GM12878 (cell line): ENCODE data around the gene SLC17A7. TPM values are rescaled to one million over a fixed set of nuclear protein-coding genes. Genes with fewer than 3 reads are reported as not detected.

Source experiments
- BRCA1 ChIP-seq: IDR thresholded peaks from 2 replicates; pipeline ENCODE4 v1.6.1; 2011; ENCODE audit warnings: low read depth, low read length, improper control_type of control experiment
- CREM ChIP-seq: IDR thresholded peaks from 2 replicates; pipeline ENCODE4 v1.6.1; 2014; ENCODE audit warnings: antibody characterized with exemption, low read depth
- CUX1 ChIP-seq: IDR thresholded peaks from 2 replicates; pipeline ENCODE4 v1.6.1; 2012; ENCODE audit warnings: improper control_type of control experiment, low read depth, low read length; ENCODE audit not compliant: insufficient replicate concordance
- HDAC2 ChIP-seq: fragments of 200-600 bp; sonication (generic); IDR thresholded peaks from 2 replicates; pipeline ENCODE4 v1.6.1; 2017
- HDAC6 ChIP-seq: fragments of 200-600 bp; sonication (generic); IDR thresholded peaks from one replicate; pipeline ENCODE4 v1.8.0; 2017; ENCODE audit warnings: antibody characterized with exemption; ENCODE audit not compliant: unreplicated experiment
- MXI1 ChIP-seq: fragments of 150-350 bp; IDR thresholded peaks from 2 replicates; pipeline ENCODE4 v1.6.1; 2011; ENCODE audit warnings: low read depth, mild to moderate bottlenecking, inconsistent platforms, low read length, improper control_type of control experiment
- MYB ChIP-seq: fragments of 150-350 bp; IDR thresholded peaks from 2 replicates; pipeline ENCODE4 v1.6.1; 2014; ENCODE audit warnings: mild to moderate bottlenecking, low read depth, low read length, borderline replicate concordance
- PAX5 ChIP-seq: IDR thresholded peaks from 2 replicates; pipeline ENCODE4 v1.6.1; 2011; ENCODE audit warnings: low read depth, low read length, borderline replicate concordance
- RBBP5 ChIP-seq: fragments of 200-600 bp; sonication (generic); conservative IDR thresholded peaks from 2 replicates; pipeline ENCODE4 v1.6.1; 2016
- RFX5 ChIP-seq: IDR thresholded peaks from 2 replicates; pipeline ENCODE4 v1.6.1; 2011; ENCODE audit warnings: low read depth, low read length, improper control_type of control experiment
- STAT1 ChIP-seq: fragments of 450-650 bp; conservative IDR thresholded peaks from 2 replicates; pipeline ENCODE4 v1.6.1; 2014; ENCODE audit warnings: antibody characterized with exemption, mild to moderate bottlenecking
- ZNF24 ChIP-seq: fragments of 450-650 bp; IDR thresholded peaks from 2 replicates; pipeline ENCODE4 v1.6.1; 2017; ENCODE audit warnings: antibody characterized with exemption, mild to moderate bottlenecking
- polyA plus RNA-seq, 11 experiments: library from polyadenylated mRNA; depleted of rRNA in 4 of 11; unstranded in 6 of 11; stranded (reverse) in 5 of 11; fragments of >200 nt; fragmentation: Nextera tagmentation in 4 of 11; fragmentation: Illumina TruSeq in 1 of 11; extraction: Ambion mirVana in 4 of 11; extraction: Trizol in 1 of 11; gene quantifications; 1 replicate in 1 of 11; 2 replicates in 10 of 11; pipeline versions ENCODE4 v1.2.1 to v1.2.3, GENCODE V29; 2011 to 2016; ENCODE audit warnings: inconsistent platforms in 2 of 11, missing spikeins in 2 of 11, low read depth in 1 of 11
- total RNA-seq, 4 experiments: library from RNA; depleted of rRNA in 3 of 4; stranded (reverse); fragments of >200 nt in 3 of 4; fragmentation: Illumina TruSeq in 1 of 4; extraction: Trizol in 1 of 4; gene quantifications; 2 replicates each; pipeline versions ENCODE4 v1.2.1 to v1.2.3, GENCODE V29; 2013 to 2021
- TF ChIP-seq, protein P1 (sequence below): fragments of 450-650 bp; IDR thresholded peaks from 2 replicates; pipeline ENCODE4 v1.6.1; 2018; ENCODE audit warnings: mild to moderate bottlenecking, low read depth, moderate library complexity; ENCODE audit not compliant: partially characterized antibody
- TF ChIP-seq, protein P2 (sequence below): IDR thresholded peaks from 2 replicates; pipeline ENCODE4 v1.6.1; 2012; ENCODE audit warnings: mild to moderate bottlenecking, low read depth, low read length
- TF ChIP-seq, protein P3 (sequence below): IDR thresholded peaks from 2 replicates; pipeline ENCODE4 v1.6.1; 2011; ENCODE audit warnings: borderline replicate concordance, low read depth, mild to moderate bottlenecking, moderate library complexity, mixed read lengths, low read length; ENCODE audit not compliant: insufficient read depth; ENCODE audit errors: extremely low read length

Gene SLC17A7
- total and polyA plus RNA-seq, 10 of the 15 experiments (the other 5 are each of a cell fraction or from before 2014, with no cell fraction given): 0.03 to 0.24 (median 0.06) TPM; not detected in 6

- peak; percentile 92 for TF ChIP-seq CREM
- no peak for TF ChIP-seq MYB
- TF ChIP-seq HDAC2: no peak
- TF ChIP-seq CUX1: no peak
- no peak for TF ChIP-seq RBBP5
- TF ChIP-seq, protein P1, sequence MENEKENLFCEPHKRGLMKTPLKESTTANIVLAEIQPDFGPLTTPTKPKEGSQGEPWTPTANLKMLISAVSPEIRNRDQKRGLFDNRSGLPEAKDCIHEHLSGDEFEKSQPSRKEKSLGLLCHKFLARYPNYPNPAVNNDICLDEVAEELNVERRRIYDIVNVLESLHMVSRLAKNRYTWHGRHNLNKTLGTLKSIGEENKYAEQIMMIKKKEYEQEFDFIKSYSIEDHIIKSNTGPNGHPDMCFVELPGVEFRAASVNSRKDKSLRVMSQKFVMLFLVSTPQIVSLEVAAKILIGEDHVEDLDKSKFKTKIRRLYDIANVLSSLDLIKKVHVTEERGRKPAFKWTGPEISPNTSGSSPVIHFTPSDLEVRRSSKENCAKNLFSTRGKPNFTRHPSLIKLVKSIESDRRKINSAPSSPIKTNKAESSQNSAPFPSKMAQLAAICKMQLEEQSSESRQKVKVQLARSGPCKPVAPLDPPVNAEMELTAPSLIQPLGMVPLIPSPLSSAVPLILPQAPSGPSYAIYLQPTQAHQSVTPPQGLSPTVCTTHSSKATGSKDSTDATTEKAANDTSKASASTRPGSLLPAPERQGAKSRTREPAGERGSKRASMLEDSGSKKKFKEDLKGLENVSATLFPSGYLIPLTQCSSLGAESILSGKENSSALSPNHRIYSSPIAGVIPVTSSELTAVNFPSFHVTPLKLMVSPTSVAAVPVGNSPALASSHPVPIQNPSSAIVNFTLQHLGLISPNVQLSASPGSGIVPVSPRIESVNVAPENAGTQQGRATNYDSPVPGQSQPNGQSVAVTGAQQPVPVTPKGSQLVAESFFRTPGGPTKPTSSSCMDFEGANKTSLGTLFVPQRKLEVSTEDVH: no peak
- no peak for TF ChIP-seq STAT1
- TF ChIP-seq MXI1: no peak
- TF ChIP-seq, protein P2, sequence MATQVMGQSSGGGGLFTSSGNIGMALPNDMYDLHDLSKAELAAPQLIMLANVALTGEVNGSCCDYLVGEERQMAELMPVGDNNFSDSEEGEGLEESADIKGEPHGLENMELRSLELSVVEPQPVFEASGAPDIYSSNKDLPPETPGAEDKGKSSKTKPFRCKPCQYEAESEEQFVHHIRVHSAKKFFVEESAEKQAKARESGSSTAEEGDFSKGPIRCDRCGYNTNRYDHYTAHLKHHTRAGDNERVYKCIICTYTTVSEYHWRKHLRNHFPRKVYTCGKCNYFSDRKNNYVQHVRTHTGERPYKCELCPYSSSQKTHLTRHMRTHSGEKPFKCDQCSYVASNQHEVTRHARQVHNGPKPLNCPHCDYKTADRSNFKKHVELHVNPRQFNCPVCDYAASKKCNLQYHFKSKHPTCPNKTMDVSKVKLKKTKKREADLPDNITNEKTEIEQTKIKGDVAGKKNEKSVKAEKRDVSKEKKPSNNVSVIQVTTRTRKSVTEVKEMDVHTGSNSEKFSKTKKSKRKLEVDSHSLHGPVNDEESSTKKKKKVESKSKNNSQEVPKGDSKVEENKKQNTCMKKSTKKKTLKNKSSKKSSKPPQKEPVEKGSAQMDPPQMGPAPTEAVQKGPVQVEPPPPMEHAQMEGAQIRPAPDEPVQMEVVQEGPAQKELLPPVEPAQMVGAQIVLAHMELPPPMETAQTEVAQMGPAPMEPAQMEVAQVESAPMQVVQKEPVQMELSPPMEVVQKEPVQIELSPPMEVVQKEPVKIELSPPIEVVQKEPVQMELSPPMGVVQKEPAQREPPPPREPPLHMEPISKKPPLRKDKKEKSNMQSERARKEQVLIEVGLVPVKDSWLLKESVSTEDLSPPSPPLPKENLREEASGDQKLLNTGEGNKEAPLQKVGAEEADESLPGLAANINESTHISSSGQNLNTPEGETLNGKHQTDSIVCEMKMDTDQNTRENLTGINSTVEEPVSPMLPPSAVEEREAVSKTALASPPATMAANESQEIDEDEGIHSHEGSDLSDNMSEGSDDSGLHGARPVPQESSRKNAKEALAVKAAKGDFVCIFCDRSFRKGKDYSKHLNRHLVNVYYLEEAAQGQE: no peak
- no peak for TF ChIP-seq HDAC6
- no peak for TF ChIP-seq ZNF24
- peak; percentile 98 for TF ChIP-seq PAX5
- TF ChIP-seq RFX5: no peak
- TF ChIP-seq, protein P3, sequence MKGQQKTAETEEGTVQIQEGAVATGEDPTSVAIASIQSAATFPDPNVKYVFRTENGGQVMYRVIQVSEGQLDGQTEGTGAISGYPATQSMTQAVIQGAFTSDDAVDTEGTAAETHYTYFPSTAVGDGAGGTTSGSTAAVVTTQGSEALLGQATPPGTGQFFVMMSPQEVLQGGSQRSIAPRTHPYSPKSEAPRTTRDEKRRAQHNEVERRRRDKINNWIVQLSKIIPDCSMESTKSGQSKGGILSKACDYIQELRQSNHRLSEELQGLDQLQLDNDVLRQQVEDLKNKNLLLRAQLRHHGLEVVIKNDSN: no peak
- no peak for TF ChIP-seq BRCA1
Measured at GRCh38 chr19:49415102-49415809, 26.1 kb downstream of the SLC17A7 start (continued).
